ENCODE data around the gene RPA4.

DNA sequence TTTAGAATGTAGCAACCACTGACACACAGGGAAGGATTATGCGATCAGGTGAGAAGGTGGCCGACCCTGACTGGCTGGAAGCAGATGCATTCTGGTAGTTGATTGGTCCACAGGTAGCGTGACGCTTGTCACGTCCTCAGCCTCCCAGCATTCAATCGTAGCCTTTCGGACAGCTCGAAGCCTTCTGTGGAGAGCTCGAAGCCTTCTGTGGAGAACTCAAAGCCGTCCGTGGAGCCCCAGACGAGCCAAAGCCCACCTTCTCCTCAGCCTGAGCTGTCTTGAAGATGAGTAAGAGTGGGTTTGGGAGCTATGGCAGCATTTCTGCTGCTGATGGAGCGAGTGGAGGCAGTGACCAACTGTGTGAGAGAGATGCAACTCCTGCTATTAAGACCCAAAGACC, 319 bp downstream of the RPA4 start:
- no peak for TF ChIP-seq POLR2A (IDR thresholded peaks at IDR 0.05)
- TF ChIP-seq, protein P1, sequence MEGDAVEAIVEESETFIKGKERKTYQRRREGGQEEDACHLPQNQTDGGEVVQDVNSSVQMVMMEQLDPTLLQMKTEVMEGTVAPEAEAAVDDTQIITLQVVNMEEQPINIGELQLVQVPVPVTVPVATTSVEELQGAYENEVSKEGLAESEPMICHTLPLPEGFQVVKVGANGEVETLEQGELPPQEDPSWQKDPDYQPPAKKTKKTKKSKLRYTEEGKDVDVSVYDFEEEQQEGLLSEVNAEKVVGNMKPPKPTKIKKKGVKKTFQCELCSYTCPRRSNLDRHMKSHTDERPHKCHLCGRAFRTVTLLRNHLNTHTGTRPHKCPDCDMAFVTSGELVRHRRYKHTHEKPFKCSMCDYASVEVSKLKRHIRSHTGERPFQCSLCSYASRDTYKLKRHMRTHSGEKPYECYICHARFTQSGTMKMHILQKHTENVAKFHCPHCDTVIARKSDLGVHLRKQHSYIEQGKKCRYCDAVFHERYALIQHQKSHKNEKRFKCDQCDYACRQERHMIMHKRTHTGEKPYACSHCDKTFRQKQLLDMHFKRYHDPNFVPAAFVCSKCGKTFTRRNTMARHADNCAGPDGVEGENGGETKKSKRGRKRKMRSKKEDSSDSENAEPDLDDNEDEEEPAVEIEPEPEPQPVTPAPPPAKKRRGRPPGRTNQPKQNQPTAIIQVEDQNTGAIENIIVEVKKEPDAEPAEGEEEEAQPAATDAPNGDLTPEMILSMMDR (IDR thresholded peaks at IDR 0.05), result no peak
- TF ChIP-seq EP300 (IDR thresholded peaks at IDR 0.05), result no peak
